Astrocyte (in vitro differentiated cells and primary cell): ENCODE data around the gene NXNL1. TPM values are rescaled to one million over a fixed set of nuclear protein-coding genes. Genes with fewer than 3 reads are reported as not detected.

Source experiments
- DNase-seq: peaks from one replicate; pipeline ENCODE4 v3.0.0-alpha.2; 2010; ENCODE audit warnings: low read depth
- FAIRE-seq: peaks from 2 replicates; lab custom pipeline; 2011; peaks lifted over from hg19 to GRCh38; lab: Jason Lieb, UNC
- H2AFZ ChIP-seq: 2 replicates; pipeline ENCODE4 v1.6.0; 2012; ENCODE audit warnings: low read depth, low read length, inconsistent platforms
- H3K27ac ChIP-seq: 2 replicates; pipeline ENCODE4 v1.5.1; 2011; ENCODE audit warnings: low read depth, low read length, inconsistent platforms
- H3K27me3 ChIP-seq: 2 replicates; pipeline ENCODE4 v1.6.0; 2011; ENCODE audit warnings: low read length, inconsistent platforms; ENCODE audit not compliant: insufficient read depth
- H3K36me3 ChIP-seq: 2 replicates; pipeline ENCODE4 v1.5.1; 2011; ENCODE audit warnings: low read length, inconsistent platforms; ENCODE audit not compliant: insufficient read depth
- H3K4me1 ChIP-seq: 2 replicates; pipeline ENCODE4 v1.5.1; 2011; ENCODE audit warnings: low read length, inconsistent platforms; ENCODE audit not compliant: insufficient read depth
- H3K4me2 ChIP-seq: 2 replicates; pipeline ENCODE4 v1.6.0; 2012; ENCODE audit warnings: low read length, inconsistent platforms
- H3K4me3 ChIP-seq: 2 replicates; pipeline ENCODE4 v1.5.1; 2011; ENCODE audit warnings: low read depth, mild to moderate bottlenecking, low read length, inconsistent platforms; ENCODE audit not compliant: insufficient read depth
- H3K79me2 ChIP-seq: 2 replicates; pipeline ENCODE4 v1.6.0; 2012; ENCODE audit warnings: mild to moderate bottlenecking, low read length, inconsistent platforms; ENCODE audit not compliant: insufficient read depth
- H3K9ac ChIP-seq: 2 replicates; pipeline ENCODE4 v1.6.0; 2012; ENCODE audit warnings: mild to moderate bottlenecking, low read length, inconsistent platforms
- H3K9me3 ChIP-seq: 2 replicates; pipeline ENCODE4 v1.5.1; 2012; ENCODE audit warnings: low read depth, mild to moderate bottlenecking, low read length, inconsistent platforms; ENCODE audit not compliant: insufficient read depth
- H4K20me1 ChIP-seq: 2 replicates; pipeline ENCODE4 v1.6.0; 2012; ENCODE audit warnings: low read length, inconsistent platforms; ENCODE audit not compliant: insufficient read depth
- H3K27ac Mint-ChIP-seq: one replicate; pipeline ENCODE4 v1.8.0; 2021; ENCODE audit warnings: mild to moderate bottlenecking, mixed read lengths; ENCODE audit not compliant: unreplicated experiment
- H3K27me3 Mint-ChIP-seq: one replicate; pipeline ENCODE4 v1.8.0; 2021; ENCODE audit warnings: low read depth, mixed read lengths; ENCODE audit not compliant: unreplicated experiment
- H3K36me3 Mint-ChIP-seq: one replicate; pipeline ENCODE4 v1.8.0; 2021; ENCODE audit warnings: low read depth, mixed read lengths; ENCODE audit not compliant: unreplicated experiment
- H3K4me1 Mint-ChIP-seq: one replicate; pipeline ENCODE4 v1.8.0; 2021; ENCODE audit warnings: low read depth, mixed read lengths; ENCODE audit not compliant: unreplicated experiment
- H3K4me3 Mint-ChIP-seq: one replicate; pipeline ENCODE4 v1.8.0; 2021; ENCODE audit warnings: mild to moderate bottlenecking, moderate library complexity, mixed read lengths; ENCODE audit not compliant: unreplicated experiment
- H3K9me3 Mint-ChIP-seq: one replicate; pipeline ENCODE4 v1.8.0; 2021; ENCODE audit warnings: mild to moderate bottlenecking, mixed read lengths; ENCODE audit not compliant: unreplicated experiment
- EZH2 ChIP-seq: IDR thresholded peaks from 2 replicates; pipeline ENCODE4 v1.6.1; 2012; ENCODE audit warnings: mild to moderate bottlenecking, low read length, inconsistent platforms; ENCODE audit not compliant: insufficient read depth
- total RNA-seq: library from RNA; stranded (reverse); gene quantifications from 2 replicates; pipeline ENCODE4 v1.2.1, GENCODE V29; 2021
- TF ChIP-seq, protein P1 (sequence below): IDR thresholded peaks from 2 replicates; pipeline ENCODE4 v1.5.1; 2011; ENCODE audit warnings: low read depth, mild to moderate bottlenecking, inconsistent platforms, low read length, moderate library complexity; ENCODE audit not compliant: insufficient read depth

NXNL1 gene
- total RNA-seq, 1 donor from 2014 or later, result not detected

DNA sequence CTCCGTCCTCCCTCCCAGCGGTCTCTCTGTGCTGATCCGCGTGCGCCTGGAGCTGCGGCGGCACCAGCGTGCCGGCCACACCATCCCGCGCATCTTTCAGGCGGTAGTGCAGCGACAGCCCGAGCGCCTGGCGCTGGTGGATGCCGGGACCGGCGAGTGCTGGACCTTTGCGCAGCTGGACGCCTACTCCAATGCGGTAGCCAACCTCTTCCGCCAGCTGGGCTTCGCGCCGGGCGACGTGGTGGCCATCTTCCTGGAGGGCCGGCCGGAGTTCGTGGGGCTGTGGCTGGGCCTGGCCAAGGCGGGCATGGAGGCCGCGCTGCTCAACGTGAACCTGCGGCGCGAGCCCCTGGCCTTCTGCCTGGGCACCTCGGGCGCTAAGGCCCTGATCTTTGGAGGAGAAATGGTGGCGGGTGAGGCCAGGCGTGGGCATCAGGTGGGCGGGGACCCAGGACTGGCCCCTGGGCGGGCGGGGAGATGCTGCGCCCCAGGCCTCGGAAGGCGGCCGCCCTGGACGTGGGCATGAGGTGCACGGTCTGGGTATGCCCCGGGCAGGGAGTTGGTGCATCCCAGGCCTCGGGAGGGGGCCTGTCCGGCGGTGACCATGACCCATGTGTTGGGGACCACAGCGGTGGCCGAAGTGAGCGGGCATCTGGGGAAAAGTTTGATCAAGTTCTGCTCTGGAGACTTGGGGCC is 26.0 kb upstream of the NXNL1 start:
- TF ChIP-seq, protein P1, sequence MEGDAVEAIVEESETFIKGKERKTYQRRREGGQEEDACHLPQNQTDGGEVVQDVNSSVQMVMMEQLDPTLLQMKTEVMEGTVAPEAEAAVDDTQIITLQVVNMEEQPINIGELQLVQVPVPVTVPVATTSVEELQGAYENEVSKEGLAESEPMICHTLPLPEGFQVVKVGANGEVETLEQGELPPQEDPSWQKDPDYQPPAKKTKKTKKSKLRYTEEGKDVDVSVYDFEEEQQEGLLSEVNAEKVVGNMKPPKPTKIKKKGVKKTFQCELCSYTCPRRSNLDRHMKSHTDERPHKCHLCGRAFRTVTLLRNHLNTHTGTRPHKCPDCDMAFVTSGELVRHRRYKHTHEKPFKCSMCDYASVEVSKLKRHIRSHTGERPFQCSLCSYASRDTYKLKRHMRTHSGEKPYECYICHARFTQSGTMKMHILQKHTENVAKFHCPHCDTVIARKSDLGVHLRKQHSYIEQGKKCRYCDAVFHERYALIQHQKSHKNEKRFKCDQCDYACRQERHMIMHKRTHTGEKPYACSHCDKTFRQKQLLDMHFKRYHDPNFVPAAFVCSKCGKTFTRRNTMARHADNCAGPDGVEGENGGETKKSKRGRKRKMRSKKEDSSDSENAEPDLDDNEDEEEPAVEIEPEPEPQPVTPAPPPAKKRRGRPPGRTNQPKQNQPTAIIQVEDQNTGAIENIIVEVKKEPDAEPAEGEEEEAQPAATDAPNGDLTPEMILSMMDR, result no peak
- no peak for TF ChIP-seq EZH2
- Histone ChIP-seq H3K9me3 (no peaks in the 10 kb centered on the region), H3K27me3 (no peaks in the 10 kb centered on the region), H3K79me2 (peaks cover 8% of the 10 kb centered on the region), H3K27ac (no peak overlapping the region), H3K9ac (no peak overlapping the region), H2AFZ (no peak overlapping the region), H3K4me2 (no peak overlapping the region), H3K36me3 (no peaks in the 10 kb centered on the region), H3K4me3 (no peak overlapping the region), H3K4me1 (no peaks in the 10 kb centered on the region), H4K20me1 (peaks cover 24% of the 10 kb centered on the region)
- DNase-seq (no peak), FAIRE-seq (no peak)
- Mint-ChIP-seq H3K36me3 (peaks cover 9% of the 10 kb centered on the region), H3K27ac (no peak overlapping the region), H3K9me3 (no peaks in the 10 kb centered on the region), H3K4me1 (peaks cover 4% of the 10 kb centered on the region), H3K27me3 (no peaks in the 10 kb centered on the region), H3K4me3 (no peak overlapping the region)

DNA sequence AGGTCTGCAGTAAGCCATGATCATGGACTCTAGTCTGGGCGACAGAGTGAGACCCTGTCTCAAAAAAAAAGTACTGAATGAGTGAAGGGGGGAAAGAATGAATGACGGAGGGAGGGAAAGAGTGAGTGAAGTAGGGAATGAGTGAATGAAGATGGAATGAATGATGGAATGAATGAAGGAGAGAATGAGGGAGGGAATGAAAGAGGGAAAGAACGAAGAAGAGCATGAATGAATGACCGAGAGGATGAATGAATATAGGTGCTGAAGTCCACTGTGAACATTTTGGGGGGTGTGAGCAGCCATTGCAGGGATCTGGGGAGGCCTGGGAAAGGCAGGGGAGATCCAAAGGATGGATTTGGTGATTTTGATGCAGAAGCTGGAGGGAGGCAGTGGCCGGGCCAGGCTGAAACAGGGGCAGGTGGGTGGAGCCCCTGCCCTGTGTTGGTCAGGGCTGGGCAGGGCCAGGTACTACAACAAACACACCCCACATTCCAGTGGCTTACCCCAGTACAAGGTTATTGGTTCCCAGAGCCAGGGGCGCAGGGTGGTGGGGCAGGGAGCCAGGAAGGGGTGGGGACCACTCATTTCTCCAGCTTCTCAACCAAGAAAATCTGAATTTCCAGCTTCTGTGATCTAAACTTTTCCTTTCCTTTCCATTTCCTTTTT is 23.9 kb upstream of the NXNL1 start:
- no peak overlapping the region for H3K4me3 ChIP-seq
- H4K20me1 ChIP-seq, result peaks cover 26% of the 10 kb centered on the region
- H3K4me3 Mint-ChIP-seq, result no peak overlapping the region
- peaks cover 11% of the 10 kb centered on the region for H3K79me2 ChIP-seq
- H3K27me3 ChIP-seq, result no peaks in the 10 kb centered on the region
- H3K27ac ChIP-seq, result no peak overlapping the region
- no peaks in the 10 kb centered on the region for H3K36me3 ChIP-seq
- H3K9ac ChIP-seq, result no peak overlapping the region
- no peak overlapping the region for H3K27ac Mint-ChIP-seq
- DNase-seq (no peak), FAIRE-seq (no peak)
- no peaks in the 10 kb centered on the region for H3K9me3 ChIP-seq
- H3K4me1 ChIP-seq, result no peaks in the 10 kb centered on the region
- H3K27me3 Mint-ChIP-seq, result no peaks in the 10 kb centered on the region
- no peak for TF ChIP-seq EZH2
- TF ChIP-seq, protein P1, result no peak
- peaks cover 4% of the 10 kb centered on the region for H3K4me1 Mint-ChIP-seq
- peaks cover 9% of the 10 kb centered on the region for H3K36me3 Mint-ChIP-seq
- no peak overlapping the region for H2AFZ ChIP-seq
- no peak overlapping the region for H3K4me2 ChIP-seq
- H3K9me3 Mint-ChIP-seq, result no peaks in the 10 kb centered on the region

DNA sequence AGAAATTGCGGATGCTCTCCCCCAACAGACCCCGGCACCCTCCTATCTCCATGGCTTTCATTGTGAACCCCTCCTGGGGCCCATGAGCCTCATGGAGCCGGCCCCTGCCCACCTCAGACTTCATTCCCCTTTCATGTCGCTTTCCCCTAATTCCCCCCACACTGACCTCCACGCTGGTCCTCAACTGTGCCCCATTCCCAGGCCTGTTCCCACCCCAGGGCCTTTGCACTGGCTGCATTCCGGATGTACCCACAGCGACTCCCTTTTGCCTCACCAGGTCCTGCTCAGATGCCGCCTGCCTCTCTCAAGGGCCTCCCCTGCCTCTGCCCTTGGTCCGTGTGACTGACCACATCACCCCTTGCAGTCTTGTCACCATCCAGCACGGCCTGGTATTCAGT is 22.9 kb upstream of the NXNL1 start:
- H3K4me3 ChIP-seq, result no peak overlapping the region
- Mint-ChIP-seq H3K9me3 (no peaks in the 10 kb centered on the region), H3K27me3 (no peaks in the 10 kb centered on the region), H3K36me3 (peaks cover 6% of the 10 kb centered on the region), H3K27ac (peak overlapping the region; percentile 7), H3K4me3 (no peak overlapping the region), H3K4me1 (peaks cover 10% of the 10 kb centered on the region)
- TF ChIP-seq EZH2, result no peak
- TF ChIP-seq, protein P1, result no peak
- H3K79me2 ChIP-seq, result peaks cover 11% of the 10 kb centered on the region
- no peak for FAIRE-seq
- no peaks in the 10 kb centered on the region for H3K9me3 ChIP-seq
- no peak for DNase-seq
- peaks cover 26% of the 10 kb centered on the region for H4K20me1 ChIP-seq
- H3K27ac ChIP-seq, result no peak overlapping the region
- peaks cover 7% of the 10 kb centered on the region for H3K4me1 ChIP-seq
- no peak overlapping the region for H3K4me2 ChIP-seq
- H2AFZ ChIP-seq, result no peak overlapping the region
- no peak overlapping the region for H3K9ac ChIP-seq
- no peaks in the 10 kb centered on the region for H3K27me3 ChIP-seq
- H3K36me3 ChIP-seq, result no peaks in the 10 kb centered on the region
